HG02970 (cell line): ENCODE data around the gene MAGEF1.

Experiments
- ATAC-seq: cut with Tn5 transposase; IDR thresholded peaks from one replicate; pipeline ENCODE4 v1.9.1; 2021; ENCODE audit warnings: mild to moderate bottlenecking, moderate library complexity, moderate number of reproducible peaks; ENCODE audit not compliant: unreplicated experiment, low FRiP score

The MAGEF1 gene

GRCh38 chr3:184727357-184728009 lies 15.6 kb upstream of the MAGEF1 start:
- no peak for ATAC-seq

DNA sequence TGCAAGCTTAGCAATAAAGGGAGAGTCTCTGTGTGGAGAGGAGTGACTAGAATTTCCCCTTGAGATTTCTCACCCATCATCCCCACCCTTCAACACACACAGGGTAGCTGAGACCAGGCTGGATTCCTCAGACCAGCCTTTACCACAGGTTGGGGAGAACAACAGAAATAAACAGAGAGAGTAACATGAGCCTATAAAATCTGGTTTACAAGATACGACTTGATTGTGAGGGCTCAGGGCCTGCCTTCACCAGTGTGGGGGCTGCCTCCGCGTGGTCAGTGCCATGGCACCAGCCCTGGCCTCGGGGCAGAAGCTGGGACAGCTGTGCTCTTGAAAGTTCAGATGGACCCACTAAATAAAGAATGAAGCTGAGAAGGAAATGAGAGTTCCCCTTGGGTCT lies 14.6 kb upstream of the MAGEF1 start:
- no peak for ATAC-seq

- no peak for ATAC-seq
These were observed 13.4 kb upstream of the MAGEF1 start for GRCh38 chr3:184725176-184725719.

- no peak for ATAC-seq
These were observed 12.8 kb upstream of the MAGEF1 start for GRCh38 chr3:184724699-184725098.

GRCh38 chr3:184719709-184720108 lies 7.8 kb upstream of the MAGEF1 start:
- ATAC-seq, result no peak

- no peak for ATAC-seq
These were observed 6.6 kb upstream of the MAGEF1 start for GRCh38 chr3:184718431-184718830.

GRCh38 chr3:184717399-184717983 lies 5.6 kb upstream of the MAGEF1 start:
- no peak for ATAC-seq

DNA sequence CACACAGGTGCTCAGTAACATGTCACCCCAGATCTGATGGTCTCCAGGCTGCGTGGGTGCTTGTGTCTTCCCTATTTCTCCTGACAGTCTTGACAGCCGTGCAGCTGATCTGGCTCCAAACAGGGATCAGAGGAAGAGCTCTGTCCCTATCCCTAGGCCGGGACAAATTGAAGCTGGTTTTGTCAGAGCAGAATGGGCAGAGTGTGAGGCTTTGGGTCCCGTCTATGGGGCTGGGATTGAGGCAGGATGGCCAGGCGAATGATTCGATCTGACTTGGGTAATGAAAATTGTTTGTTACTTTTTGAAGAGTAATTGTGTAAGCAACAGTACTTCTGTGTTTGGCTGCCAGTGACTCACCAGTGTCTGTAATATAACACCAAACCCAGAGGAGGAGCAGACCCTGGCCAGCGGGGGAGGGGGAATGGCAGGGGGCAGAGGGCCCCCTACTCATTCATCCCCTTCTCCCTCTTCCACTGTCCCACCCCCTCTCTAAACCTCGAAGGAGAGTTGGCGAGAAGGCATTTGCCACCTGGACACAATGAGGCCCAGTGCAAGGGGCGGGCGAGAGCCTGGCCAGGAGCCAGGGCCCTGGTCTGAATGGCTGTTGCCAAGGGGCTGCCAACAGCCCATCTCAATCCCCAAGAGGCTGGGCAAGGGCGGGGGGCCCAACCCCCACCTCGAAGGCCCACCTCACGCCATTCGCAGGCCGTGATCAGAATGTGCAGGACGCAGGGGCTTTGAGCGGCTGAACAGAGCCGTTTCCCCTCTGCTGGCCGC lies 4.9 kb upstream of the MAGEF1 start:
- ATAC-seq, result no peak

GRCh38 chr3:184715943-184716621 lies 4.2 kb upstream of the MAGEF1 start:
- no peak for ATAC-seq

- no peak for ATAC-seq
These were observed 1.7 kb upstream of the MAGEF1 start for GRCh38 chr3:184713521-184713920.

GRCh38 chr3:184713040-184713355 lies 1.1 kb upstream of the MAGEF1 start:
- ATAC-seq, result no peak

DNA sequence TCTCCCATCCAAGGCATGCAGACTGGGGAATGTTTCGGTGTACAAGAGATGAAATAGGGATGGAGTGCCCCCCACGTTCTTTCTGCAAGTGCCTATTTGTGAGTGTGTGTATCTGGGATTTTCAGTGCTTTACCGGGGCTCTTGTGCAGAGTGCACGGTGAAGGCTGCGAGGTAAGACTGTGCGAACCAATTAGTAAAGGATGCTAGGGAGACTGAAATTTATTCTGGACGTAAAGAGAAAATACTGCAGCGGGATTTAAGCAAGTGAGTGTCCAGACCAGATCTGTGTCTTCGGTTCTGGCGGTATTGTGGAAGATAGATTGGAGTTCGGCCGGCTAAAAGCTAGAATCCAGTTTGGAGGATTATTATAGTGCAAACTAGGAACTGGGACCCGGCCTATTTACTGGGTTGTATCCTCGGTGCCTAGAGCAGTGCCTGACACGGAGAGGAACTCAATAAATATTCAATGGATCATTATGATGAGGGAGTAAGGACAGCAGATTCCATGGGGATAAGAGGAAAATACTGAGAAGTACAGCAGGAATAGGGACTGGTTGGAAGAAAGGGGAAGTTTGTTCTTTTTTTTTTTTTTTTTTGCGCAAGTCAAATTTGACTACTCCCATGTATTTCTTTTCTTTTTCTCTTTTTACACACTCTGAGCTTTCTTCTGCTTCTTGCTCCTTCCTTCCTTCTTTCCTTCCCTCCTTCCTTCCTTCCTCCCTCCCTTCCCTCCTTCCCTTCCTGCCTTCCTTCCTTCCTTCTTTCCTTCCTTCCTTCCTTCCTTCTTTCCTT lies 580 bp upstream of the MAGEF1 start:
- peak; percentile 15 for ATAC-seq

GRCh38 chr3:184710870-184711492 lies 883 bp downstream of the MAGEF1 start:
- ATAC-seq, result peak; percentile 42

DNA sequence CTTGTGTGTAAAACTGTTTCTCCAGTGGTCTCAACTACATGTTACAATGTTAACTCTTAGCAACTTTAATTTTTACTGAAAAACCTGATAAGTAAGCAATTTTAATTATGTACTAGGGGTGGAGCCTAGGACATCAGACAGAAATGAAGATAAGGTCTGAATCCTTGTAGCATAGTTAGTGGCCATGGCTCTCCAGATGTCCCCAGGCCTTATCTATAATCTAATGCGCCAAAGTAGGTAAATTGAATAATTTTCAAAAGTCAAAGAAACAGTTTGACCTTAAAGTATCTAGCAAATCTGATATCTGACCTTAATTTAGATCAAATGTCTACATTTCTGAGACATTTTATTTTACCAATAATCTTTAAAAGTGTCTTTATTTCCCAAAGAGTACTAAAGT lies 8.2 kb downstream of the MAGEF1 start:
- ATAC-seq, result no peak

- no peak for ATAC-seq
These were observed 11.1 kb downstream of the MAGEF1 start for GRCh38 chr3:184700759-184701158.

GRCh38 chr3:184697845-184698244 lies 14.0 kb downstream of the MAGEF1 start:
- no peak for ATAC-seq

DNA sequence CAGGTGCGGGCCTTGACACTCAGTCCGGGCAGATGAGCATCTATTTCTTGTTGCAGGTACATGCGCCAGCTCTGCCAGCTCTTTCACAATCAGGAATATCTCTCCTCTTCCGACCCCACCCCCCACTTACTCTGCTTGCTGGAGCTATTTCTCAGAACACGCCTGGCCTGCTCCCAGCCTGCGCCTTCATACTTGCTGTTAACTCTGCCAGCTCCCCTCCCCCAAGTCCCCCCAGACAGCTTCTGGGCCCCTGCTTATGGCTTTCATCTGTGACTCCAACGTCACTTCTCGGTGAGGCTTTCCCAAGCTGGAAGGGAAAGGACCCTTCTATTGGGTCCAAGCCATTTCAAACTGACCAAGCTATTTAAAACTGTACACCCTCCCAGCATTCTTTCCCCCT lies 15.2 kb downstream of the MAGEF1 start:
- ATAC-seq, result no peak

GRCh38 chr3:184694716-184695115 lies 17.1 kb downstream of the MAGEF1 start:
- no peak for ATAC-seq

- ATAC-seq, result no peak
These were observed 17.7 kb downstream of the MAGEF1 start for GRCh38 chr3:184694133-184694665.
